IMR-90 (cell line): ENCODE measurements around the gene SVOPL. TPM values are rescaled to one million over a fixed set of nuclear protein-coding genes. Genes with fewer than 3 reads are reported as not detected.

ENCODE experiments used
- ATAC-seq: fragments of 200-7000 bp; cut with Tn5 transposase; 2 replicates; pipeline ENCODE4 v1.9.1; 2020; ENCODE audit warnings: low read depth, mild to moderate bottlenecking, moderate library complexity
- BruUV-seq: library from RNA; stranded (reverse); fragments of 400-500 nt; replicated peaks from 2 replicates; lab custom pipeline; 2021; lab: Mats Ljungman, UMichigan
- CTCF ChIA-PET: fragments of 300-600 bp; formaldehyde crosslinking; extraction: SDS; loops from one replicate; lab custom pipeline; 2021; ENCODE audit warnings: antibody characterized with exemption; lab: Yijun Ruan, JAX
- POLR2A ChIA-PET: fragments of 300-600 bp; sonication (Branson Sonifier 250); formaldehyde crosslinking; loops from one replicate; lab custom pipeline; 2022; ENCODE audit warnings: antibody characterized with exemption; ENCODE audit not compliant: unreplicated experiment; lab: Charles Lee
- DNase-seq: peaks from one replicate; pipeline ENCODE4 v3.0.0; 2013
- H2AFZ ChIP-seq: replicated peaks from 2 replicates; pipeline ENCODE3; 2013; ENCODE audit warnings: low read length, mild to moderate bottlenecking; ENCODE audit not compliant: poor library complexity
- H2AK5ac ChIP-seq: 2 replicates; pipeline ENCODE4 v1.6.1; 2013; ENCODE audit warnings: low read depth, low read length, inconsistent platforms
- H2AK9ac ChIP-seq: replicated peaks from 2 replicates; pipeline ENCODE3; 2013; ENCODE audit warnings: mild to moderate bottlenecking, low read depth, low read length, moderate library complexity; ENCODE audit not compliant: poor library complexity
- H2BK120ac ChIP-seq: 2 replicates; pipeline ENCODE4 v1.6.1; 2013; ENCODE audit warnings: low read depth, low read length, inconsistent platforms
- H2BK15ac ChIP-seq: 3 replicates; pipeline ENCODE4 v1.6.1; 2013; ENCODE audit warnings: low read depth, low read length, inconsistent platforms
- H2BK20ac ChIP-seq: 2 replicates; pipeline ENCODE4 v1.6.1; 2013; ENCODE audit warnings: low read depth, mild to moderate bottlenecking, inconsistent platforms, low read length, moderate library complexity
- H2BK5ac ChIP-seq: 2 replicates; pipeline ENCODE4 v1.6.1; 2013; ENCODE audit warnings: mild to moderate bottlenecking, low read depth, low read length, inconsistent platforms; ENCODE audit not compliant: poor library complexity, severe bottlenecking
- H3K14ac ChIP-seq: replicated peaks from 2 replicates; pipeline ENCODE4 v1.6.1; 2013; ENCODE audit warnings: low read depth, low read length, inconsistent platforms
- H3K18ac ChIP-seq: 2 replicates; pipeline ENCODE4 v1.6.1; 2013; ENCODE audit warnings: low read depth, low read length, control low read depth
- H3K23ac ChIP-seq: 2 replicates; pipeline ENCODE4 v1.6.1; 2013; ENCODE audit warnings: low read depth, low read length, inconsistent platforms
- H3K27ac ChIP-seq: 2 replicates; pipeline ENCODE4 v1.5.1; 2013; ENCODE audit warnings: mild to moderate bottlenecking, control low read depth, low read length; ENCODE audit not compliant: insufficient read depth
- H3K27me3 ChIP-seq: 2 replicates; pipeline ENCODE4 v1.6.1; 2013; ENCODE audit warnings: low read length; ENCODE audit not compliant: control insufficient read depth, insufficient read depth
- H3K36me3 ChIP-seq: 2 replicates; pipeline ENCODE4 v1.6.1; 2013; ENCODE audit warnings: low read length, mixed read lengths; ENCODE audit not compliant: control insufficient read depth, insufficient read depth
- H3K4ac ChIP-seq: 2 replicates; pipeline ENCODE4 v1.6.1; 2013; ENCODE audit warnings: low read depth, low read length, inconsistent platforms
- H3K4me1 ChIP-seq: 2 replicates; pipeline ENCODE4 v1.6.1; 2013; ENCODE audit warnings: low read length, mixed read lengths; ENCODE audit not compliant: control insufficient read depth, insufficient read depth
- H3K4me2 ChIP-seq: 2 replicates; pipeline ENCODE4 v1.6.1; 2013; ENCODE audit warnings: low read depth, mild to moderate bottlenecking, control low read depth, low read length, moderate library complexity
- H3K4me3 ChIP-seq: 2 replicates; pipeline ENCODE4 v1.5.1; 2013; ENCODE audit warnings: low read depth, mild to moderate bottlenecking, control low read depth, low read length, moderate library complexity; ENCODE audit not compliant: insufficient read depth
- H3K56ac ChIP-seq: 2 replicates; pipeline ENCODE4 v1.6.1; 2013; ENCODE audit warnings: low read length, inconsistent platforms; ENCODE audit not compliant: insufficient read depth; ENCODE audit errors: extremely low read depth
- H3K79me1 ChIP-seq, 2 experiments: 2 replicates each; pipeline ENCODE4 v1.6.1; 2013; ENCODE audit warnings: low read length in 2 of 2, inconsistent platforms in 1 of 2, low read depth in 1 of 2
- H3K9ac ChIP-seq: 2 replicates; pipeline ENCODE4 v1.6.1; 2013; ENCODE audit warnings: low read depth, low read length, control low read depth
- H3K9me1 ChIP-seq: 2 replicates; pipeline ENCODE4 v1.6.1; 2013; ENCODE audit warnings: low read length, inconsistent platforms; ENCODE audit not compliant: insufficient read depth
- H3K9me3 ChIP-seq: 2 replicates; pipeline ENCODE4 v1.6.1; 2013; ENCODE audit warnings: low read length; ENCODE audit not compliant: control insufficient read depth, insufficient read depth
- H4K20me1 ChIP-seq: 2 replicates; pipeline ENCODE4 v1.6.1; 2013; ENCODE audit warnings: low read length, inconsistent platforms; ENCODE audit not compliant: insufficient read depth
- H4K5ac ChIP-seq: 2 replicates; pipeline ENCODE4 v1.6.1; 2013; ENCODE audit warnings: mild to moderate bottlenecking, low read depth, low read length, control low read depth
- H4K8ac ChIP-seq, 2 experiments: 2 replicates each; pipeline ENCODE4 v1.6.1; 2013; ENCODE audit warnings: low read depth in 2 of 2, low read length in 2 of 2, control low read depth in 1 of 2, inconsistent platforms in 1 of 2
- H4K91ac ChIP-seq: 2 replicates; pipeline ENCODE4 v1.6.1; 2013; ENCODE audit warnings: low read depth, low read length, inconsistent platforms; ENCODE audit not compliant: insufficient read depth
- BHLHE40 ChIP-seq: fragments of 150-350 bp; IDR thresholded peaks from 2 replicates; pipeline ENCODE4 v1.6.1; 2016; ENCODE audit warnings: mild to moderate bottlenecking, low read depth, low read length
- CEBPB ChIP-seq: IDR thresholded peaks from 2 replicates; pipeline ENCODE4 v1.6.1; 2012; ENCODE audit warnings: low read depth, low read length, improper control_type of control experiment
- CHD1 ChIP-seq: IDR thresholded peaks from 2 replicates; pipeline ENCODE4 v1.6.1; 2012; ENCODE audit warnings: low read depth, low read length, improper control_type of control experiment
- CTCF ChIP-seq: conservative IDR thresholded peaks from 2 replicates; pipeline ENCODE4 v1.5.1; 2012; ENCODE audit warnings: mild to moderate bottlenecking, low read depth, low read length, improper control_type of control experiment
- FOS ChIP-seq: fragments of 150-350 bp; IDR thresholded peaks from 2 replicates; pipeline ENCODE4 v1.6.1; 2016; ENCODE audit warnings: low read depth, low read length
- MAFK ChIP-seq: IDR thresholded peaks from 2 replicates; pipeline ENCODE4 v1.6.1; 2012; ENCODE audit warnings: low read depth, low read length, improper control_type of control experiment
- MXI1 ChIP-seq: IDR thresholded peaks from 2 replicates; pipeline ENCODE4 v1.6.1; 2012; ENCODE audit warnings: low read depth, mild to moderate bottlenecking, low read length, moderate library complexity, borderline replicate concordance
- POLR2A ChIP-seq: IDR thresholded peaks from 2 replicates; pipeline ENCODE4 v1.6.1; 2012; ENCODE audit warnings: mild to moderate bottlenecking, low read depth, low read length
- RAD21 ChIP-seq: IDR thresholded peaks from 2 replicates; pipeline ENCODE4 v1.6.1; 2012; ENCODE audit warnings: low read length, improper control_type of control experiment
- RCOR1 ChIP-seq: IDR thresholded peaks from 2 replicates; pipeline ENCODE4 v1.6.1; 2012; ENCODE audit warnings: mild to moderate bottlenecking, low read length, improper control_type of control experiment; ENCODE audit not compliant: insufficient replicate concordance
- RFX5 ChIP-seq: IDR thresholded peaks from 2 replicates; pipeline ENCODE4 v1.8.0; 2012; ENCODE audit warnings: low read depth, mild to moderate bottlenecking, low read length, moderate library complexity
- SMC3 ChIP-seq: fragments of 150-350 bp; IDR thresholded peaks from 2 replicates; pipeline ENCODE4 v1.6.1; 2016; ENCODE audit warnings: low read depth, mild to moderate bottlenecking, antibody characterized with exemption, low read length, moderate library complexity
- WGBS, 2 experiments: methylation state at CpG; one replicate each; pipeline versions ENCODE4 v1.1.5 to v1.1.7; 2013; ENCODE audit warnings: missing lambda C conversion rate in 2 of 2; ENCODE audit not compliant: insufficient read length in 1 of 2; ENCODE audit errors: extremely low coverage in 2 of 2; 5-methylcytosine and 5-hydroxymethylcytosine counted together
- dilution Hi-C: fragments of 300-500 bp; cut with HindIII; formaldehyde crosslinking; loops from one replicate; pipeline ENCODE4 v1.14.3; 2018; ENCODE audit warnings: low sequenced_read_pairs; ENCODE audit not compliant: unreplicated experiment
- in situ Hi-C: fragments of 300-500 bp; cut with MboI; formaldehyde crosslinking; loops from 3 replicates; pipeline ENCODE4 v1.14.3; 2019; ENCODE audit warnings: low sequenced_read_pairs, inconsistent platforms, mixed read lengths
- intact Hi-C: fragments of 100-400 bp; cut with micrococcal nuclease; formaldehyde crosslinking; loops from 2 replicates; pipeline ENCODE4 v1.10.0; 2022
- polyA plus RNA-seq, 3 experiments: library from polyadenylated mRNA; depleted of rRNA; stranded (reverse); fragments of >200 nt; gene quantifications; 2 replicates each; pipeline ENCODE4 v1.2.3, GENCODE V29; 2012; ENCODE audit warnings: low replicate concordance in 1 of 3
- total RNA-seq: library from RNA; depleted of rRNA; stranded (reverse); fragments of >200 nt; gene quantifications from 2 replicates; pipeline ENCODE4 v1.2.3, GENCODE V29; 2012
- TF ChIP-seq, protein P1 (sequence below): fragments of 150-350 bp; IDR thresholded peaks from 2 replicates; pipeline ENCODE4 v1.6.1; 2017; ENCODE audit warnings: mild to moderate bottlenecking, antibody characterized with exemption, low read length, low read depth

The SVOPL gene
- total and polyA plus RNA-seq, 2 of the 4 experiments (the other 2 are of a cell fraction): not detected

GRCh38 chr7:138545123-138545522, 156.0 kb downstream of the SVOPL start:
- H3K27ac ChIP-seq: no peak overlapping the region
- POLR2A ChIA-PET: no interaction called here

More at GRCh38 chr7:138545123-138545522, 156.0 kb downstream of the SVOPL start:
- Histone ChIP-seq H3K9me1 (no peaks in the 10 kb centered on the region), H3K27me3 (no peaks in the 10 kb centered on the region), H4K5ac (no peak overlapping the region), H3K4me3 (no peak overlapping the region), H3K18ac (no peak overlapping the region), H3K9me3 (no peaks in the 10 kb centered on the region), H3K56ac (no peak overlapping the region), H3K23ac (no peak overlapping the region), H3K9ac (no peak overlapping the region), H4K20me1 (no peaks in the 10 kb centered on the region), H2BK120ac (no peak overlapping the region), H3K79me1 (no peaks in the 10 kb centered on the region; a peak in 2 of 4 replicates), H2AFZ (no peak overlapping the region), H3K4ac (no peak overlapping the region), H2AK5ac (no peak overlapping the region), H3K36me3 (no peaks in the 10 kb centered on the region; the same call in 1 of the 2 replicates), H3K4me1 (no peaks in the 10 kb centered on the region), H2BK5ac (no peak overlapping the region), H2BK20ac (no peak overlapping the region), H2AK9ac (no peak overlapping the region), H4K8ac (no peak overlapping the region), H3K4me2 (no peak overlapping the region), H4K91ac (no peak overlapping the region), H3K14ac (no peak overlapping the region), H2BK15ac (no peak overlapping the region)
- CTCF ChIA-PET: no interaction called here
- TF ChIP-seq, protein P1, sequence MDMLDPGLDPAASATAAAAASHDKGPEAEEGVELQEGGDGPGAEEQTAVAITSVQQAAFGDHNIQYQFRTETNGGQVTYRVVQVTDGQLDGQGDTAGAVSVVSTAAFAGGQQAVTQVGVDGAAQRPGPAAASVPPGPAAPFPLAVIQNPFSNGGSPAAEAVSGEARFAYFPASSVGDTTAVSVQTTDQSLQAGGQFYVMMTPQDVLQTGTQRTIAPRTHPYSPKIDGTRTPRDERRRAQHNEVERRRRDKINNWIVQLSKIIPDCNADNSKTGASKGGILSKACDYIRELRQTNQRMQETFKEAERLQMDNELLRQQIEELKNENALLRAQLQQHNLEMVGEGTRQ: no peak
- no peak for TF ChIP-seq RAD21
- TF ChIP-seq BHLHE40: no peak
- TF ChIP-seq POLR2A: no peak
- TF ChIP-seq FOS: no peak
- TF ChIP-seq SMC3: no peak
- TF ChIP-seq MAFK: no peak
- no peak for TF ChIP-seq RCOR1
- no peak for TF ChIP-seq CEBPB
- TF ChIP-seq RFX5: no peak
- no peak for TF ChIP-seq MXI1
- TF ChIP-seq CTCF: no peak
- TF ChIP-seq CHD1: no peak
- no TSS peak for BruUV-seq
- WGBS, 2 experiments: 100% methylated on average over 1 to 4 of the region's 6 CpGs
- ATAC-seq: no peak
- intact Hi-C loops (no loop called here), dilution Hi-C loops (no loop called here), in situ Hi-C loops (no loop called here)
- DNase-seq: no peak
